Stimulated activated effector memory CD8-positive, alpha-beta T cell treated with anti-CD3 and anti-CD28 coated beads, Interleukin-12 subunit alpha, Interleukin-12 subunit beta, amount 100 ng/mL, for 72 hours (primary cell): Measurements from ENCODE around the gene CNDP2.

Experiments
- ATAC-seq: fragments of 150-1000 bp; cut with Tn5 transposase; 2 replicates; pipeline ENCODE4 v1.10.0; 2021
- DNase-seq, 2 donors: peaks; one replicate each; pipeline ENCODE4 v3.0.0; 2021 to 2022; ENCODE audit warnings: low spot score in 2 of 2
- H3K27ac Mint-ChIP-seq: one replicate; pipeline ENCODE4 v1.8.0; 2022; ENCODE audit warnings: mild to moderate bottlenecking, mixed read lengths
- H3K36me3 Mint-ChIP-seq: one replicate; pipeline ENCODE4 v1.8.0; 2022; ENCODE audit warnings: mild to moderate bottlenecking, mixed read lengths
- H3K4me1 Mint-ChIP-seq: one replicate; pipeline ENCODE4 v1.8.0; 2022; ENCODE audit warnings: mixed read lengths
- H3K4me3 Mint-ChIP-seq: one replicate; pipeline ENCODE4 v1.8.0; 2022; ENCODE audit warnings: mild to moderate bottlenecking, mixed read lengths
- H3K9me3 Mint-ChIP-seq: one replicate; pipeline ENCODE4 v1.8.0; 2022; ENCODE audit warnings: mixed read lengths

The CNDP2 gene

GRCh38 chr18:74495581-74496507, at the start of gene CNDP2:
CNDP2 (plus strand) TSS chr18:74496363; CDS start chr18:74499974, 3,611 bp downstream.
- Mint-ChIP-seq H3K4me1 (peaks cover 32% of the 10 kb centered on the region), H3K27ac (peak within 1 kb of the TSS; percentile 93), H3K4me3 (peak within 1 kb of the TSS; percentile 89), H3K9me3 (no peaks in the 10 kb centered on the region), H3K36me3 (peaks cover 28% of the 10 kb centered on the region)
- DNase-seq = peak; percentile 96 to 100
- ATAC-seq = peak; percentile 85

DNA sequence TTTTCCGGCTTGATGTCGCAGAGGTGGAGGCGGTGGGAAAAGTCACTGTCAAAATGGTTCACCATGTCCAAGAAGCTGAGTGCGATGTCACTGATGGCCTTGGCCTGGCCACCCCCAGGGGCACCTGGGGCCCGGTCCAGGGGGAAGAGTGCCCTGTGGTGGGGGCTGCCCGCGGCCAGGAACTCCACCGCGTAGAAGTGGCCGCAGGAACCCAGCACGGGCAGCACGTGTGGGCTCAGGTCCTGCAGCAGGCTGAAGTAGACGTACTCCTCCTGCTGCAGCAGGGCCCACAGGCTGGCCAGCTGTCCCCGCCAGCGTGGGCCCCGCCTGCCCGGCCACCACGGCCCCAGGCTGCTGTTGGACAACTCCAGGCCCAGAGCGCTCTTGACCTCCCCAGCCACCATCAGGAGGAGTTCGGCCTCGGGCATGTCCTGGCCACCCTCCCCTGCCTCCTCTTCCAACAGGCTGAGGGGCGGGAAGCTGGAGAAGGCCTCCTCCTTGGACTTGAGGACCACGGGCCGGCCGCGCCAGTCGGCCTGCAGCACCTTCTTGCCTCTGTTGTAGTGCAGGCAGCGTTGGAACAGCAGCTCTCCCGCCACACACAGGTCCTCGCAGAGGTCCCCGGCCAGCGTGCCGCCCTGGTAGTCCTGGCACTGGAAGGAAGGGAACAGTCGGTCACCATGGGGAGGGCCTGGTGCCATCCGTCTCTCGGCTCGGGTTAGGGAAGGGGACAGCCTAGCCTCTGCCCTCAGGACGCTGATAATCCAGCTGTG, 49.3 kb upstream of the CNDP2 start:
- Mint-ChIP-seq H3K4me3 (no peak overlapping the region), H3K4me1 (no peaks in the 10 kb centered on the region), H3K27ac (no peak overlapping the region), H3K36me3 (no peaks in the 10 kb centered on the region), H3K9me3 (no peaks in the 10 kb centered on the region)
- ATAC-seq (peak; percentile 15), DNase-seq (no peak)

GRCh38 chr18:74447404-74448152, 48.6 kb upstream of the CNDP2 start:
- no peak overlapping the region for H3K4me3 Mint-ChIP-seq
- ATAC-seq (peak; percentile 4), DNase-seq (no peak)
- no peak overlapping the region for H3K27ac Mint-ChIP-seq
- no peaks in the 10 kb centered on the region for H3K9me3 Mint-ChIP-seq
- H3K4me1 Mint-ChIP-seq = no peaks in the 10 kb centered on the region
- H3K36me3 Mint-ChIP-seq = no peaks in the 10 kb centered on the region

- DNase-seq = no peak
- no peak overlapping the region for H3K4me3 Mint-ChIP-seq
- no peaks in the 10 kb centered on the region for H3K36me3 Mint-ChIP-seq
- no peak overlapping the region for H3K27ac Mint-ChIP-seq
- H3K4me1 Mint-ChIP-seq = no peaks in the 10 kb centered on the region
- peak; percentile 26 for ATAC-seq
- H3K9me3 Mint-ChIP-seq = no peaks in the 10 kb centered on the region
Measured at GRCh38 chr18:74450626-74451025, 45.5 kb upstream of the CNDP2 start.

GRCh38 chr18:74451148-74451547, 45.0 kb upstream of the CNDP2 start:
- Mint-ChIP-seq H3K27ac (no peak overlapping the region), H3K4me3 (no peak overlapping the region), H3K36me3 (no peaks in the 10 kb centered on the region), H3K4me1 (no peaks in the 10 kb centered on the region), H3K9me3 (no peaks in the 10 kb centered on the region)
- DNase-seq (no peak), ATAC-seq (no peak)

- DNase-seq = no peak
- Mint-ChIP-seq H3K4me1 (peaks cover 9% of the 10 kb centered on the region), H3K9me3 (no peaks in the 10 kb centered on the region), H3K36me3 (no peaks in the 10 kb centered on the region), H3K4me3 (no peak overlapping the region), H3K27ac (no peak overlapping the region)
- ATAC-seq = no peak
Measured at GRCh38 chr18:74453016-74453566, 43.1 kb upstream of the CNDP2 start.

DNA sequence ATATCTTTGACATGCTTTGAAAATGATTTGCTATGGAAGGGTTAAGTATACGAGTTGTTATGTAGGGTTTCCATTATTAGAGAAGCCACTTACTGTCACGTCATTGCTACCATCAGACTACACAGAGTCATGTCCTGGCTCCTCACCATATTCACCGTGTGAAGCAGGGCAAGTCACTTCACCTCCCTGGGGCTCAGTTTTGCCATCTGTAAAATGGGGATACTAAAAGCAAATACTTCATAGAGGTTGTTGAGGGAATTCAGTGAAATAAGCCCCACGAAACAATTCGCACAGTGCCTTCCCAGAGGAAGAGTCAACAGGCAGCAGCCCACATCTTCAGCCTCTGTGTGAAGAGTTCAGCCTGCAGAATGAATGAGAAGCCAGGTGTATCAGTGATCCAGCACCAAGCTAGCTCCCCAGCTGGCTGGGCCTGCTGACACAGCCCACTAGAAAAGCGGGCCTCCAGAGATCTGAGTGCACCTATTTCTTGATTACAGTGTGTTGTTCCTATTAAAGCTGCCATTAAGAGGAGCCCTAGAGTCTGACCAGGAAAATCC, 42.4 kb upstream of the CNDP2 start:
- no peaks in the 10 kb centered on the region for H3K9me3 Mint-ChIP-seq
- ATAC-seq = no peak

DNA sequence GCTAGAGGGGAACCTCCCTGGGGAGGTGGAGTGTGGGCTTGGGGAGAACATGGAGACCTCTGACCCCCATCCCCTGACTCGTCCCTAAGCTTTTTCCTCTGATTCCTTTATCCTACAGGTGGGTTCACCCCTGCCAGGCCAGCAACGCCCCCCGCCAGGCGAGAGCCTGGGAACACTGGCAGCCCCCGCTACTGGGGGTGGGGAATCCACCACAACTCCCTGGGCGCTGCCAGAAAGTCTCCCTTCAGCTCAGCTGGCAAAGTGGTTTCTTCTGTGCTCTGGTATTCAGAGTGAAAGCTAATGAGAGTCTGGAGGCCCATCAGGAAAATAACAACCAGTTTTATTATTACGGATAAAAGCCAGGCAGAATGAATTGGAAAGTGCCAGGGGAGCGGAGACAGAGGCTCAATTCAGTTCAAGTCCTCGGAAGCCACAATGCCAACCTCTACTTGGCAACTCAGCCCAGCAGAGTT, 41.8 kb upstream of the CNDP2 start:
- Mint-ChIP-seq H3K4me3 (no peak overlapping the region), H3K36me3 (no peaks in the 10 kb centered on the region), H3K4me1 (peaks cover 9% of the 10 kb centered on the region), H3K9me3 (no peaks in the 10 kb centered on the region), H3K27ac (no peak overlapping the region)
- no peak for DNase-seq
- ATAC-seq = no peak

More for the DNA sequence above, 42.4 kb upstream of the CNDP2 start:
- Mint-ChIP-seq H3K4me3 (no peak overlapping the region), H3K4me1 (peaks cover 9% of the 10 kb centered on the region), H3K27ac (no peak overlapping the region), H3K36me3 (no peaks in the 10 kb centered on the region)
- DNase-seq = no peak

- no peak overlapping the region for H3K4me3 Mint-ChIP-seq
- H3K36me3 Mint-ChIP-seq = no peaks in the 10 kb centered on the region
Measured at GRCh38 chr18:74455386-74455785, 40.8 kb upstream of the CNDP2 start.

GRCh38 chr18:74456017-74456348, 40.2 kb upstream of the CNDP2 start:
- no peak overlapping the region for H3K27ac Mint-ChIP-seq
- H3K9me3 Mint-ChIP-seq = no peaks in the 10 kb centered on the region

More at GRCh38 chr18:74455386-74455785, 40.8 kb upstream of the CNDP2 start:
- ATAC-seq (no peak), DNase-seq (no peak)
- Mint-ChIP-seq H3K9me3 (no peaks in the 10 kb centered on the region), H3K27ac (no peak overlapping the region), H3K4me1 (peaks cover 9% of the 10 kb centered on the region)

DNA sequence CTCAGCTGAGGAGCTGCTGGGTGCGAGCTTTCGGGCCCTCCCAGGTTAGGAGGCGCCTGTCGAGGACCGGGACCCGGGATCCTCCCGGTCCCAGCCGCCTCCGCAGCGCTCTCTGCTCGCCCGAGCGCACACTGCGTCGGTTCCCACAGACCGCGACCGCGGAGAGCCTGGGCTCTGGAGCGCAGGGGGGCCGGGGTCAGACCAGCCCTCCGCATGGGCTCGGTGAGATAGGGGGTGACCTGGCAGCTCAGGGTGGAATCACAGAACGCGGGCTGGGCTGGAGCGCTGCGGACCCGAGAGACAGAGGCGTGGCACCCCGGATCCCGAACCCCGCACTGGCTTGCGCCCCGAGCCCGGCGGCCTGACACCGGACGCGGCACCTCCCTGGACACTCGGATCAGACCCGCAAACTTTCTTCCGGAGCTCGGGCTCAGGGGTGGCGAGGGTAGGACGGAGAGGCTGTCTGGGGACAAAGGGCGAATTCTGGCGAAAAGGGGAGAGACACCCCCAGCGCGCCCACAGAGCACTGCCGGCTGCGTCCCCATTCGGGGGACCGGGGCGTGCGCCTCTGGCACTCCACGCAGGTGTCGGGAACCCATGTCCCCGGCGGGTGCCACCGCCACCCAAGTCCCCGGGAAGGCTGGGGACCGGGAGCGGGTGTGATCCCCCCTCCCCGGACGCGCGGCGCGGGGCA, 39.7 kb upstream of the CNDP2 start:
- ATAC-seq (peak; percentile 27), DNase-seq (no peak)
- Mint-ChIP-seq H3K4me1 (peaks cover 9% of the 10 kb centered on the region), H3K4me3 (no peak overlapping the region), H3K9me3 (no peaks in the 10 kb centered on the region), H3K36me3 (no peaks in the 10 kb centered on the region), H3K27ac (no peak overlapping the region)

More at GRCh38 chr18:74456017-74456348, 40.2 kb upstream of the CNDP2 start:
- Mint-ChIP-seq H3K4me3 (no peak overlapping the region), H3K4me1 (peaks cover 9% of the 10 kb centered on the region), H3K36me3 (no peaks in the 10 kb centered on the region)
- DNase-seq (no peak), ATAC-seq (no peak)

DNA sequence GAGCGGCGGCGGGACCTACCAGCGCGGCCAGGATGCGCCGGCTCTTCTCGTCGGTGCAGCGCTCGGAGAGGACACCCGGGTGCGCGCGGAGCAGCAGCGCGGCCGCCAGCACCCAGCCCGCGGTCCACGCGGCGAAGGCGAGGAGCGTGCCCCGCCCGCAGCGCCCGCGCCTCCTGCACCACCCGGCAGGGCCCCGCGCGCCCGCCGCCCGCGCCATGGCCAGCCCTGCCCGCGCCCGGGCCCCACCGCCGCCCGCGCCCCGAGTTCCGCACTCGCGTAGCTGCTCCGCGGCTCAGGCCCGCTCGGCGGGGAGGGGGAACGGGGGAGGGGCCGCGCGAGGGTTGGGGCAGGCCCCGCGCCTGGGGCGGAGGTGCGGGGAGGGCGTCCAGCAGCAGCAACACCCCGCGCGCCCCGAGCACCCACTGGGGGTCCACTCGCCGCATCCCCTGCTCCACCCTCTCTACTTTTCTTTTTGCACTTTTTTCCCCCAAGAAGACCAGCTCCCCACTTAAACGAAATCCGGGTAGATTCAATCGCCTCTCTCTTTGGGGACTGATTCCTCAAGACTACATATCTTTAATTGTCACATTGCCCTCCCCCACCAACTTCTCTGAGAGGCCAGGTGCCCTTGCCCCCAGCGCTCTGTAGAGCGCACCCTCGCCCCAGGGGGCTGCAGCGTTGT, 39.0 kb upstream of the CNDP2 start, which contains the start of gene DIPK1C:
Gene DIPK1C (minus strand): TSS at position 266 of the 682 bp plus-strand sequence. CDS start 49 bp downstream, at position 217.
- no peak within 1 kb of the TSS for H3K27ac Mint-ChIP-seq
- H3K36me3 Mint-ChIP-seq = no peaks in the 10 kb centered on the region
- ATAC-seq (peak; percentile 27), DNase-seq (no peak)
- H3K9me3 Mint-ChIP-seq = no peaks in the 10 kb centered on the region
- H3K4me1 Mint-ChIP-seq = peaks cover 9% of the 10 kb centered on the region
- H3K4me3 Mint-ChIP-seq = peak within 1 kb of the TSS; percentile 48

DNA sequence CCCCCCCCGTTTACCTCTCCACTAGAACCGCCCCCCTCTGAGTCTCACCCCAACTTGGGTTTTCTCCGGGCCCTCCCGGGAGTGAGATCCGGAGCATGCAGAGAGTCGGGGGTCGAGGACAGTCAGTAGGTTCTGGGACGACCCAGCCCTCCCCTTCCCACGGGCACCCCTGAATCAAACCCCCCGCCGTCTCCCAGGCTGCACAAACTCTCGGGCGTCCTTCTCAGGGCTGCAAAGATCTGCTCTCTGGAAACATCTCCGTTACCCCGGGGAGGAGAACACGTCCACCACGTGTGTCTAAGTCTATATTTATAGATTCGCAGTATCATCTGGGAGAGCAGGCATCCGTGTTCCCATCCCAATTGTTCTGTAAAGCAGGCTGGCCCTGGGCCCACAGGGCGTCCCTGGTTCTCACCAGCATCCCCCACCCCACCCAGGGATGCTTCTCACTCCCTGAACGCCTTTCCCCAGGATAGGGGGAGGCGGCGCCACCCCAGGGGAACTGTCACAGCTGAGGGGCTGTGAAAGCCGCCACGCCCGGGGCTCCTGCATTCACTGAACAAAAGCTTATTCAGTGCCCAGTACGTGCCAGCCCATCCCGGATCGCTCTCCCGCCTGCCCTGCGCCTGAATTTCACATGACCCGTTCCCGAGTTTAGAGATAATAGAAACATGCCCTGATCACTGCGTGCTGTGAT, 38.3 kb upstream of the CNDP2 start:
- H3K9me3 Mint-ChIP-seq = no peaks in the 10 kb centered on the region
- H3K36me3 Mint-ChIP-seq = no peaks in the 10 kb centered on the region
- DNase-seq (no peak), ATAC-seq (no peak)
- peaks cover 9% of the 10 kb centered on the region for H3K4me1 Mint-ChIP-seq
- peak overlapping the region; percentile 48 for H3K4me3 Mint-ChIP-seq
- H3K27ac Mint-ChIP-seq = no peak overlapping the region
